ENCODE results near the gene CHTOP.
"Not testable (repeated sequence)": the region's sequence is repeated elsewhere in the genome, so short reads cannot be mapped to it uniquely, and the experiment has no call there.

The CHTOP gene

DNA sequence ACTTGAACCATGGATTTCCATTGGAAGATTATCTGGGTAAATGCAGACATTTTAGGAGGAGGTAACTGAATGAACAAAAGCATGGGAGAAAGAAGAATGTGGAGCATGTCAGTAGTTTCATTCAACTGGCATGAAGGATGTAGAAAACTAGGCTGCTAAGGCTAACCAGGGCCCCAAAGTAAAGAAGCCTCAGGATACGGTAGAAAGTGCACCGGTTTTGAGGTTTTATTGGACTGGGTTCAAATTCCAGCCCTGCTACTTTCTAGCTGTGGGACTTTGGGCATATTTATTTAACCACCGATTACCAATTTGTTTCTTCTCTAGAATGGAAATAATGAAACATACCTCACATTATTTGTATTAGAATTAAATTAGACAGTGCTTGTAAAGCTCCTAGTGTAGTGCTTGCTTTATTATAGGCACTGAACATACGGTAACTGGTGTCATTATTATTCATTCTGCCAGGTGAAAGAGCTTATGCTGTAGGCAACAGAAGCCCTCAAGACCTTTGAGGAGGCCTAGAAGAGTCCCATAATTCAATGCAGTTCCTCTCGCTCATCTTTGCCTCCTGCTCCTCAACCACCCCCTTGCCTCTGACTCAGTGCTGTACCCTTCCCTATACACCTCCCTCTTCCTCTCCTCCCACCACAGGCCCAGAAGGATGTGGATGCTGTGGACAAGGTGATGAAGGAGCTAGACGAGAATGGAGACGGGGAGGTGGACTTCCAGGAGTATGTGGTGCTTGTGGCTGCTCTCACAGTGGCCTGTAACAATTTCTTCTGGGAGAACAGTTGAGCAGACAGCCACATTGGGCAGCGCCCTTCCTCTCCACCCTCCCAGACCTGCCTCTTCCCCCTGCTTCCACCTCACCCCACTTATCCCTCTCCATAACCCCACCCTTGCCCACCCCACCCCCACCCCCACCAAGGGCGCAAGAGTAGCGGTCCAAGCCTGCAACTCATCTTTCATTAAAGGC is 2.5 kb upstream of the CHTOP start:
- no peak for DNase-seq (ENCODE audit: low read depth in 2 of 2)

DNA sequence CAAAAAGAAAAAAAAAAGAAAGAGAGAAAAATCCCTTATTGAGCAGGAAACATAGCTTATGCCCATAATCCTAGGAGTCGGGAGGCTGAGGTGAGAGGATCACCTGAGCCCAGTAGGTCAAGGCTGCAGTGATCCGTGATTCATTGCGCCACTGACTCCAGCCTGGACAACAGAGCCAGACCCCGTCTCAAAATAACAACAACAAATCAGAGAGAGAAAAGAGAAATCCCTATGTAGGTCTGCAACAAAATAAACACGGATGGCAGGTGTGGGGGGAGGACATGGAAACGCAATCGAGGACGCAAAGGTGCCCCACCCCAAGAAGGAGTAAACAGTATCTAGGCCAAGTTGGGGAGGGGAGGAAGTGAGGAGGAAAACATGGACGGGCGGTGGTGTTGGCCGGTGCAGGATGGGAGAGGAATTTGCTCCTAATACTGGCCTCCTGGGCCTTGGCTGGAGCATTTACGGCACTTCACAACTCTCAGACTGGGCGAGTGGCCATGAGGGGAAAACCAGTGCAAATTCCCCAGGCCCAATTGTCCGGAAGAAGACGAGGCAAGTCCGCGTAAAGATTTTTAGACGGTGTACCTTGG is 609 bp upstream of the CHTOP start:
- no peak for DNase-seq (ENCODE audit: low read depth in 2 of 2)

DNA sequence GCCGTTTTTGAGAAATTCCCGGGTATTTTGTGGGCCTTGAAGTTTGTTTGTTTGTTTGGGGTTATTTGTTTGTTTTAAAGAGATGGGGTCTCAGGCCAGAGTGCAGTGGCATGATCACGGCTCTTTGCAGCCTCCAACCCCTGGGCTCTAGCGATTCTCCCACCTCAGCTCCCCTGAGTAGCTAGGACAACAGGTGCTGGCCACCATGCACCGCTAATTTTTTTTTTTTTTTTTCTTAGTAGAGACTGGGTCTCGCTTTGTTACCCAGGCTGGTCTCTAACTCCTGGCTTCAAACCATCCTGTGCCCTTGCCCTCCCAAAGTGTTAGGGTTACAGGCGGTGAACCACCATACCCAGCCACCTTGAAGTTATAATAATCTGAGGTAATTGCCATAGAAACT is 2.0 kb downstream of the CHTOP start:
- no peak for DNase-seq (ENCODE audit: low read depth in 2 of 2)

DNA sequence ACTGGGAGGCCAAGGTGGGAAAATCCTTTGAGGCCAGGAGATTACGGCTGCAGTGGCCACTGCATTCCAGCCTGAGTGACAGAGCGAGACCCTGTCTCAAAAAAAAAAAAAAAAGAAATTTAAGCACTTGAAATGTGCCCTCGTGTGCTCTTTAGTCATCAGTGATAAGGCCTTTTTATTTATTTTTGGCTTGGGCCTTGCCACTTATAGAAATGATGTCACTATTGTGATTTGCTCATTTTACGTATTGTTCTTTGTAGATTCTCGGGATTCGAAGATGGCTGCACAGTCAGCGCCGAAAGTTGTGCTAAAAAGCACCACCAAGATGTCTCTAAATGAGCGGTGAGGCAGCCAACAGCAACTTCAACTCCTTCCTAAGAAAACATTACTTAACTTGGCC is 2.4 kb downstream of the CHTOP start:
- no peak for DNase-seq (ENCODE audit: low read depth in 2 of 2)

DNA sequence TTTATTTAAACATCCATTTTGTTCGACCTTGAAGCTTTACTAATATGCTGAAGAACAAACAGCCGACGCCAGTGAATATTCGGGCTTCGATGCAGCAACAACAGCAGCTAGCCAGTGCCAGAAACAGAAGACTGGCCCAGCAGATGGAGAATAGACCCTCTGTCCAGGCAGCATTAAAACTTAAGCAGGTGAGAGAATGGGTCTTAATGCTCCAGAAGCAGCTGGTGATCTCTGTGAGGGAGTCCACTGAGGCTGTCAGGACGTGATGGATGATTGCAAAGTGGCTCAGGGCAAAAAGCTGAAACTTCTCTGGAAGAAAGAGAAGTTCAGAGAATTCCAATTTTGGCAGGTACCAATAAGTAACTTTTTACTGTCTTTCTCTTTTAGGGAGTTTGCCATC is 4.4 kb downstream of the CHTOP start:
- no peak for DNase-seq (ENCODE audit: low read depth in 2 of 2)

DNA sequence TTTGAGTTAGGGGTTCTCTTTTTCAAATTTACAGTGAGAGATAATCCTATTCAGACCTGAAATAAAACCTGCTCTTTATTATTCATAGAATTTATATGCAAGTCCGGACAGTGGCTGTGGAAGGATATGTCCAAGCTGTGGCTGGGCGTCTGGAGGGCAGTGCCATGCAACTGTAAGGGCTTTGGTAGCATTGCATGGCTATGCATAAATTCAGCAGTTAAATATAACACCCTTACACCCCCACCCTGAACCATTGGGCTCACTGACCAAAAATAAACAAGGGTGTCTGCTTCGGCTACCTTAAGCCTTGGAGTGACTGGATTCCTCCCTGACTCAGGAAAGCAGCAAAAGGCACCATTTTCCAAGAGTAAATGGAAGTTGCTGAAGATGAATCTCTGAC is 5.4 kb downstream of the CHTOP start:
- no peak for DNase-seq (ENCODE audit: low read depth in 2 of 2)

DNA sequence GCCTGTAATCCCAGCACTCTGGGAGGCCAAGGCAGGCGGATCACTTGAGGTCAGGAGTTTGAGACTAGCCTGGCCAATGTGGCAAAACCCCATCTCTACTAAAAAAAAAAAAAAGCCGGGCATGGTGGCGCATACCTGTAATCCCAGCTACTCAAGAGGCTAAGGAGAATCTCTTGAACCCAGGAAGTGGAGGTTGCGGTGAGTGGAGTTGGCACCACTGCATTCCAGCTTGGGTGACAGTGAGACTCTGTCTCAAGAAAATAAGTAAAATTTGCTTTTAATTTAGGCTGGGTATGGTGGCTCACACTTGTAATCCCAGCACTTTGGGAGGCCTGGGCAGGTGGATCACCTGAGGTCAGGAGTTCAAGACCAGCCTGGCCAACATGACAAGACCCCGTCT is 6.3 kb downstream of the CHTOP start:
- DNase-seq (ENCODE audit: low read depth in 2 of 2): not testable (repeated sequence)

DNA sequence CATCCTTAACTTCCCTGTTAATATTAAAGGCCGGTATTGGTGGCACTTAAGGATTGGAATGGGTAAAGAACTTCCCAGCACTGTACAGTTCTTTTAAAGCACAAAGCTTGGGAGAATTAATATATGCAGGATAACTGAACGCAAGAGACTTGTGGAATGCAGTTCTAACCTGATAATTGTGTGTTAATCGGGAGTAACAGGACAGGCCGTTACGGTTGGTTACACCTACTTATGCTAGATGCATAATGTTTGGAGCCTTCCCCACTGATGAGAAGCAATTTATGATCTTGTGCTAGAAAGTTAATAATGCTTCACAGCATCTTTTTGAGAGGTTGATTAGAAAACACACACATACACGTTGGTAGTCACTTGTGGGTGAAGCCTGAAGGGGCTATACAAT is 7.0 kb downstream of the CHTOP start:
- no peak for DNase-seq (ENCODE audit: low read depth in 2 of 2)

DNA sequence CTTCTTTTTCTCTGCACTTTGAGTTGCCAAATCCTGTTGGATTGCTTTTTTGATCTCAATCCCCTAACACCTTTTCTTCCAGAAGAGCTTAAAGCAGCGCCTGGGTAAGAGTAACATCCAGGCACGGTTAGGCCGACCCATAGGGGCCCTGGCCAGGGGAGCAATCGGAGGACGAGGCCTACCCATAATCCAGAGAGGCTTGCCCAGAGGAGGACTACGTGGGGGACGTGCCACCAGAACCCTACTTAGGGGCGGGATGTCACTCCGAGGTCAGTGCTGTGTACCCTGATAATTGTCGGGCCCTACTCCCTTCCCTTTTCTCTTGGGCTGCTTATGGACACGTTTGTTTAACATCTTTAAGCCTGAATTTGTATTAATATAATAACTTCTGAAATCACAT is 8.3 kb downstream of the CHTOP start:
- no peak for DNase-seq (ENCODE audit: low read depth in 2 of 2)

DNA sequence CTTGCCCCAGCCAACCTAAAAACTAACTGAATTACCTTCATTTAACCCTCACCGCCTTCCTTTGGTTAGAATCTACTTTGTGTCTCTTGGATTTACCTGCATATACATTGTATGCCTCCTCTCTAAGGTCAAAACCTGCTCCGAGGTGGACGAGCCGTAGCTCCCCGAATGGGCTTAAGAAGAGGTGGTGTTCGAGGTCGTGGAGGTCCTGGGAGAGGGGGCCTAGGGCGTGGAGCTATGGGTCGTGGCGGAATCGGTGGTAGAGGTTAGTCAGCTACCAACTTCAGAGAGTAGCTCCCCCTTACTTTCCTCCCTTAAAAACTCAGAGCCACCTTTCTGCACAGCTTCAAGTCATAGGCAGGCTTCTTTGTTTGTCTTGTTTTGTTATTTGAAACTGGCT is 9.2 kb downstream of the CHTOP start:
- DNase-seq (ENCODE audit: low read depth in 2 of 2): no peak

DNA sequence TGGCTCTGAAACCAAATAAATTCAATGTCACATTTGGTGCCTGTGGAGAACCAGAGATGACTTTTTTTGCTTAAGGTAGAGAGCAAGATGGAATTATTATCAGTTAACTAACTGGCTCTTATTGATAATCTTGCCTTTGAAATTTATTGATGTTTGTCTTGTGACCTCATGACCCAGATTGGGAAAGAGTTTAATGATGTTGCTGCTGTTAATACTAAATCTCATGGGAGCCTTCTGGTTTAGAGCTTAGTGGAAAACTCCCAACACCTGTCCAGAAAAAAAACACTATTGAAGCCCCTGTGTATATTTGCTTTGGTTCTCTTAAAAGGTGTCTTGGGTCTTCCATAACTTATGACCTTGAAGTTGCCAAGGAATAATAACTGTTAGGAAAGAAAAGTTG is 9.9 kb downstream of the CHTOP start:
- no peak for DNase-seq (ENCODE audit: low read depth in 2 of 2)

DNA sequence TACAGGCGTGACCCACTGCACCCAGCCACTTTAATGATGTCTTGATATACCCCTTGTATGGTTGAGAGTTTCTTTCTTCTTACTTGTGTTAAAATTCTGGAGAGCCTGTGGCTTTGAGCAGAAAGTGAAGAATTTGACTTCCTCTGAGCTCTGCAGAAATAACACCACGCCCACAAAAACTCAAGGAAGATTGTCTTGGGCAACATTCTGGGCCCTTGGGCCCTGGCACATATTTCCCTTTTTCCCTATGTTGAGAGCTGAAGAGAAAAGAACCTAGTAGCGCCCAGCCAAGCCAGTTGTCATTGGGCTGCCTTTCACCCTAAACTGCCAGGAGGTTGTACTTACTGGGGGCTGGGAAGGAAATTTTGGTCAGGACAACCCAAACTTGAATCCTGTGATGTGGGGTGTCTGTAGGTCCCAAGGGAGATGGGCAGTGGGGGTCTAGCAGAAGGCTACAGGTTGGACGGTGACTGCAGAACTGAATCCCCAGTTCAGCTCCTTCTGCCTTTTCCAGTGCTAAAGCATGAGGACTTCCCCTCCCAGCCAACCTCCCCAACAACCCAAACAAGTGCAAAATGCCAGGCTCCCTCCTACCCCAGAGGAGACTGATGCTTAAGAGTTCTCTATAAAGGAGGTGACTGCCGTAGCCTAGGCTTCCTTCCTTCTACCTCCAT is 12.9 kb downstream of the CHTOP start:
- no peak for DNase-seq (ENCODE audit: low read depth in 2 of 2)

DNA sequence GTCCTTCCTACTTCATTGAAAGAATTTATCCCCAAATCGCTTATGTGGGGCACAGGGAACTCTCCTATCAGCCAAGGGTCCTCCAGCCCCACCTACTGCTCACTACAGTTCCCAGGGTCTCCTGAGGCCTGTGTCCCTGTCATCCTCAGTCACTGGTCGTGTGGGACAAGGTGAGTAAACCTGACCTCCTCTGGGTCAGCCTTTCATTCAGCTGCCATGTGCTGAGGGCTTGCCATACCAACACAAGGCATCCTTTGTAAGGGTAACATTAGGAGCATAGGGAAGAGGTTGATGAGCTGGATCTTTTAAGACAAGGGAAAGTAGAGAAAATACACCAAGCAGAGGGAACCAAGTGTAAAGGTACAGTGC is 13.5 kb downstream of the CHTOP start:
- no peak for DNase-seq (ENCODE audit: low read depth in 2 of 2)

DNA sequence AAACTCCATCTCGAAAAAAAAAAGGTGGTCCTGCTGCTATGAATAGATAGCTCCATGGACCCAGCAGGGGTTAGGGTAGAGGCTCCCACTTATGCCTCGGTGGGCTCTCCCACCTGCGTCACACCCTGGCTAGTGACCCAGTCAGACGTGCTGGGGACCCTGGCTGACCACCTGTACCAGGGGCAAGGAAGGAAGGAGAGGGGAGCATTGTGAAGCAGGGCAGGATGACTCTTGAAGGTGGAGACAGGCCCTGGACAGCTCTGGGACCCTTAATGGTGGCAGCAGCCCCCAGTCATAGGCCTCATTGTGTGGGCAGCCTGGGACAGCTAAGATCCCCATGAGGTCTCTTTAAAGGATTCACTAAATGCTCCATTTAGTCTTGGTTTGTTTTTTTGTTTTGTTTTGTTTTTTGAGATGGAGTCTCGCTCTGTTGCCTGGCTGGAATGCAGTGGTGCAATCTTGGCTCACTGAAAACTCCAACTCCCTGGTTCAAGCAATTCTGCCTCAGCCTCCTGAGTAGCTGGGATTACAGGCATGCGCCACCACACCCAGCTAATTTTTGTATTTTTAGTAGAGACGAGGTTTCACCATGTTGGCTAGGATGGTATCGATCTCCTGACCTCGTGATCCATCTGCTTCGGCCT is 14.3 kb downstream of the CHTOP start:
- DNase-seq (ENCODE audit: low read depth in 2 of 2): no peak

DNA sequence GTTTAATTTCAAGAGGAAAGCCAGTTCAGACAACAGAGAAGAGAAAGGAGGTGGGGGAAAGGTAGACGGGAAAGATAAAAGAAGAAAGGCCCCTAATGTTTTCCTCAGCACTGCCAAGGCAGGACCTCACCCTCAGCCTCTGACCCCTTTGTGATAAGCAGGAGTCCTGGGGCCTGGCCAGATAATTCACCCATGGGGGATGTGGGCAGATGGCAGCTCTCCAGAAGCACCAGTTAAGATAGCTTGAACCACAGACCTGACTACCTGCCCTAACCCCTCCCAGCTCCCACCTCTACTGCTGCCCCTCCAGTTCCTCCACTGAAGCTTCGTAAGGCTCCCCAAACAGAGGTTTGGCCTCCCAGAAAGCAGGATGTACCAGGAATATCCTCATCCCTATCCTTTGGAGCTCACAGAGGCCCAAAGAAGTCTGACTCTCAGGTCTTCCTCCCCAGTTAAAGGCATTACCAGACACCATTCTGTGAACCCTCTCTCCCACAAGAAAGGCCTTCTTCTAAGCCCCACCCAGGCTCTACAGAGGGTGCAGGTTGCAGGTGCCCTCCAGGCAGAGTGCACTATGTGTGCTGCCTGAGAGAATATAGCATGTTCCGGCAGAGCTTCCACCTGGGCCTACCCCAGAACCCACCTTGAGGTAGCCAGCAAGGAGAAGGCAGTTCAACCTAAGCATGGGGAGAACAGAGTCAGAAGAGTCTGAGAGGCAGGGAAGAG is 15.4 kb downstream of the CHTOP start:
- DNase-seq (ENCODE audit: low read depth in 2 of 2): no peak

DNA sequence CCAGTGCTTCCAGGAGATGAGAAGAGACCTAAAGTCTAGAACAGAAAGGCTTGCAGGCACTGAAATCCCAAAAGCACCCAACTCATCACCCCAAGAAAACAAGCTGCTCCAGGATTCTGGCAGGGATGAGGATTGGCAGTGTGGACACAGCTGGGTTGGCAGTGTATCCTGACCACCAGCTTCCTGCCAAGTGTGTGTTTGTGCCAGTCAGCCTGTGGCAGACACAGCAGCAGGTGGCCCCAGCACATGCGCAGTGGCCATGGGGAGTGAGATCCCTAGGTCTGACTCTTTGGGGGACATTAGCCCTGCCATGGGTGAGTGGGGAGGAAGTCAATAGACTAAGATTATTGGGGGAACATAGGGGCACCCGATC is 16.0 kb downstream of the CHTOP start:
- no peak for DNase-seq (ENCODE audit: low read depth in 2 of 2)

DNA sequence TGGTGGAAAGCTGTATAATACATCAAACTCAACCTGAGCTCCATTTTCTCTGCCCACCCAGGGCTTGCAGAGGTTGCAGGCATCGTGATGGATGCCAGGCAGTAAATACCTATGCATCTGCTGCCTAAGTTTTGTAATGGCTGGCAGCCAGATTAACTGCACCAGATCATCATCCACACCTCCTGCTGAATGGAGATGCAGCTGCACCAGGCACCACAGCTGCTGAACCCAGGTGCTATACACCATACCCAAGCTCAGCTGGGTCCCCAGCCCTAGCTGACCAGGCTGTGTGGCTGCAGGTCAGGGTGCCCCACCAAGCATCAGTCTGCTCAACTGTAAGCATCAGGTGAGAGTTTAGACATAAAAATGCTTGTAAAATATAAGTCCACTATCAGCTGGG is 17.9 kb downstream of the CHTOP start:
- no peak for DNase-seq (ENCODE audit: low read depth in 2 of 2)

DNA sequence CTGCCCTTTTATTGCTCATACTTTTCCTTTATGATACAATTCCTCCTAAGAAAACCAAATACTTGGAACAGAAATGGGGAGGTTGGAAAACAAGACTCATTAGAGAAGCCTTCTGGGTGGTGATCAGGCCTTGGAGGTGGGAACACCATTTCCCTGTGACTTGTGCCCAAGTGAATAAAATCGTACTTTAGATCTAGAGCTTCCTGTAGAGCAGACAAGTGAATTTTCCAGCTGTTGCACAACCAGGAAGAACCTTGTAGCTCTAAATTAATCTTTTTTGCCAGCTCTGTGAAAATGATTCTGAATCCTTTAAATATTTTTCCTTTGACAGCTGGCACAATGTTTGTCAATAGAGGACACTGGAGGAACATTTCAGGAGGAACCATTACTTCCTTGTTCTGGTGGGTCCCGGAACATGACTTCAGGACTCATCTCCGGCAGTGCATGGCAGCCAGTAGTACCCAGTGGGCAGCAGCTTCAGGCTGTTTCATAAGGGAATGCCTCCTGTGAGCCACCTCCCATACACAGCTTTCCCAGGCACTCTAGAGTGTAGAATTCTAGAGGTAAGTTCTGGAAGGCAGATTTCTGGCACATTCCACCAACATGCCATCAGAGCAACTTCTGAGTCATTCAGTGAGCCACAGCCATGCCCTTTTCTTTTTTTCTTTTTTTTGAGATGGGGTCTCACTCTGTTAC is 19.1 kb downstream of the CHTOP start:
- DNase-seq (ENCODE audit: low read depth in 2 of 2): no peak

DNA sequence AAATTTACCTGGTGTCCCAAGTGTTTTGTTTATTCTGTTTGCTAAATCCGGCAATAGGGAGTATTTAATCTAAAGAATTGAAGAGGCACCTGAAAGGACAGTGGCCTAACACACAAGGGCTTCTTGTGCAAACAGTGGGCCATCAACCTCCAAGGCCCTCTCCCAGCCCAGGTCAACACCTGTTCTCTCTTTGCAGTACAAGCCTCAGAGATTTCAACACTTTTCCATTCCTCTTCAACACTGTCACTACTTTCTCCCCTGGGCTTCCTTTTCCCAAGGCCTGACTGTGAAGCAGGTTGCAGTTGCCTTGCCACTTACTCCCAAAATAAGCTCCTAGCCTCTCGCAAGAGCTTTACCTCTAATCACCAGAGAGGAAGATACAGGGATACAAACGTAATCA is 21.5 kb downstream of the CHTOP start:
- no peak for DNase-seq (ENCODE audit: low read depth in 2 of 2)

DNA sequence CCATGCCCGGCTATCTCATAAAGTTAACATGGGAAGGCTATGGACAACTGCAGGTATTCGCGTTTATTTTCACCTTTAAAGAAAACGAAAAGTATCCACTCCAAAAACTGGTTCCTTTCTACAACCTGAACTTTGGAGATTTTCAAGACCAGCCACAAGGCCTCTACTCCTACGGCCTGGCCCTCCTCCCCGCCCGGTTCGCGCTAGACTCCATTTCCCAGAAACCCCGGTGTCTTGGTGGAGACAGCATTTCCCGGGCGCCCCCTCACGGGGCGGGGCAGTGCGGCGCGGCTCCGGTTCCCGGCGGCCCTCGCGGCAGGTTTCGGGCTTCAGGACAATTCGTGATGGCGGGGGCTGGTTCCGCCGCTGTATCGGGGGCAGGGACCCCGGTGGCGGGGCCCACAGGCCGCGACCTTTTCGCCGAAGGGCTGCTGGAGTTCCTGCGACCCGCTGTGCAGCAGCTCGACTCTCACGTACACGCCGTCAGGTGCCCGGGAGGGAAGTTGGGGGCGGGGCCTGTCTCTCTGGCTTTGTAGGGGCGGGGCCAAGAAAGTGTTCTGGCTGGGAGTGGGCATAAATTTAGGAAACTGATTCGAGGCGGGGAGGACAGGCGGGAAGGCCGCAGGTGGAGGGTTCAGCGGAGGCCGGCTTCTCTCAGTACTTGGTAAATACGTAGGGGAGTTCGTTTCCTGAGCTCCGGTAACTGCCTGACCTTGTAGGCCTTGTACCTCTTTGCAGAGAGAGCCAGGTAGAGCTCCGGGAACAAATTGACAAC is 24.7 kb downstream of the CHTOP start, which contains the start of gene SNAPIN:
Gene SNAPIN, plus strand, starts transcription at position 304 of the 775 bp plus-strand sequence. Its CDS starts 41 bp downstream, at position 345.
- peak; percentile 85 to 89 for DNase-seq (ENCODE audit: low read depth in 2 of 2)

Data from stimulated activated CD8-positive, alpha-beta memory T cell treated with anti-CD3 and anti-CD28 coated beads, Interleukin-2, amount 100 ng/mL, for 48 hours (primary cell).